CD4-positive, alpha-beta T cell (primary cell): ENCODE measurements around the gene SLC9A6. TPM values are rescaled to one million over a fixed set of nuclear protein-coding genes. Genes with fewer than 3 reads are reported as not detected.

Experiments used
- ATAC-seq: fragments of 200-7000 bp; cut with Tn5 transposase; one replicate; pipeline ENCODE4 v1.10.0; 2022; ENCODE audit warnings: mild to moderate bottlenecking; ENCODE audit not compliant: poor library complexity
- CTCF ChIA-PET: fragments of 350-600 bp; sonication (Branson Sonifier 250); formaldehyde crosslinking; loops from one replicate; lab custom pipeline; 2021; ENCODE audit warnings: antibody characterized with exemption, inconsistent platforms; lab: Charles Lee
- POLR2A ChIA-PET: fragments of 350-600 bp; sonication (Branson Sonifier 250); formaldehyde crosslinking; loops from one replicate; lab custom pipeline; 2021; ENCODE audit warnings: antibody characterized with exemption, inconsistent platforms; lab: Charles Lee
- DNase-seq, 14 experiments: peaks; one replicate each; pipeline ENCODE4 v3.0.0-alpha.2; 2013 to 2020; ENCODE audit warnings: mixed read lengths in 2 of 14
- H3K27ac ChIP-seq, 2 donors: one replicate each; pipeline versions ENCODE4 v1.5.1 to v1.7.0; 2013; ENCODE audit warnings: low read length in 2 of 2, low read depth in 1 of 2, mild to moderate bottlenecking in 1 of 2
- H3K27me3 ChIP-seq, 2 experiments: 1 replicate in 1 of 2; 2 replicates in 1 of 2; pipeline versions ENCODE4 v1.6.1 to v1.7.0; 2013; ENCODE audit warnings: low read length in 2 of 2, control low read depth in 1 of 2, mild to moderate bottlenecking in 1 of 2, moderate library complexity in 1 of 2; ENCODE audit not compliant: insufficient read depth in 2 of 2, control insufficient read depth in 1 of 2
- H3K36me3 ChIP-seq: one replicate; pipeline ENCODE4 v1.6.1; 2013; ENCODE audit warnings: low read length, control low read depth; ENCODE audit not compliant: insufficient read depth
- H3K4me1 ChIP-seq: one replicate; pipeline ENCODE4 v1.6.1; 2013; ENCODE audit warnings: low read length, control low read depth; ENCODE audit not compliant: insufficient read depth
- H3K4me3 ChIP-seq: one replicate; pipeline ENCODE4 v1.5.1; 2013; ENCODE audit warnings: mild to moderate bottlenecking, low read length, moderate library complexity
- H3K9me3 ChIP-seq, 2 experiments: 1 replicate in 1 of 2; 2 replicates in 1 of 2; pipeline versions ENCODE4 v1.6.1 to v1.7.0; 2013; ENCODE audit warnings: low read length in 2 of 2, mild to moderate bottlenecking in 2 of 2, control low read depth in 1 of 2, moderate library complexity in 1 of 2; ENCODE audit not compliant: control insufficient read depth in 1 of 2, insufficient read depth in 1 of 2
- H3K27ac Mint-ChIP-seq: one replicate; pipeline ENCODE4 v1.8.0; 2020; ENCODE audit warnings: mixed read lengths
- H3K27me3 Mint-ChIP-seq: one replicate; pipeline ENCODE4 v1.8.0; 2021; ENCODE audit warnings: mixed read lengths
- H3K36me3 Mint-ChIP-seq: one replicate; pipeline ENCODE4 v1.8.0; 2021; ENCODE audit warnings: low read depth, mixed read lengths
- H3K4me1 Mint-ChIP-seq: one replicate; pipeline ENCODE4 v1.8.0; 2021; ENCODE audit warnings: low read depth, mixed read lengths
- H3K4me3 Mint-ChIP-seq: one replicate; pipeline ENCODE4 v1.8.0; 2020; ENCODE audit warnings: mild to moderate bottlenecking, mixed read lengths
- H3K9me3 Mint-ChIP-seq: one replicate; pipeline ENCODE4 v1.8.0; 2020; ENCODE audit warnings: mixed read lengths
- CTCF ChIP-seq: fragments of 200-600 bp; IDR thresholded peaks from one replicate; pipeline ENCODE4 v1.8.0; 2022; ENCODE audit warnings: antibody characterized with exemption, mild to moderate bottlenecking
- intact Hi-C, 2 experiments: fragments of 100-400 bp; cut with DNase I in 1 of 2; cut with micrococcal nuclease in 1 of 2; formaldehyde crosslinking; loops; one replicate each; pipeline versions ENCODE4 v1.15.1 to v1.9.0; 2023 to 2025; cut with DNase I, micrococcal nuclease
- total RNA-seq, 174 experiments: library from RNA in 2 of 174; stranded (reverse) in 2 of 174; gene quantifications; one replicate each; pipeline ENCODE4 v1.2.3 and lab custom pipeline; 2021 to 2026

SLC9A6 gene
- total RNA-seq, 2 experiments from 2014 or later = 17.8 to 20.0 TPM

DNA sequence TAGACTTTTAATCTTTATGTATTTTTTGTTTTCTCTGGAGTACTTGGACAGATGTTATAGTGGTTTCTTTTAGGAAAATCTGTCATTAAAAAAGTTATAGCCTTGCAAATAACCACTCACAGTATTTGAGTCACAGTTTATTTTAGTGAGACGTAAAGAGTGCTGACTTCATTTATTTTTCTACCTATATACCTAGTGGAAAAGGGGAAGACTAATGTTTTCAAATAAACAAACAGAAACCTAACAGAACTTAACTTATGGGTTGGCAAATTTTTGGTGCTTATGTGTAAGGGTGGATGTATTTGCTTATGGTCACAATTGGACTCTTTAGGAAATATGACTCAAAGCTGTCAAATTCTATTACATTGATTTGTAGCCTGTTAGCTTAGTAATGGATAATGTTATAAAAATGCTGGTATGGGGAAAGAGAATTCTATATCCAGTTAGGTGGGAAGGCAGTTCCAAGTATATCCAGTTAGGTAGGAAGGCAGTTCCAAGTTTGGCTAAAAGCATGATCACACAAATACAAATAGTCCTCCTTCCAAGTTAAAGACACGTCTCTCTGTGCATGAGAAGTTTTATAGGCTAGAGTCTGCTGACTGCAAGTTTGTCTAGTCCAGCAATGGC, 61.9 kb downstream of the SLC9A6 start:
- no peaks in the 10 kb centered on the region for H3K9me3 ChIP-seq
- POLR2A ChIA-PET = no interaction called here
- no peaks in the 10 kb centered on the region for H3K4me1 ChIP-seq
- peaks cover 22% of the 10 kb centered on the region for H3K36me3 Mint-ChIP-seq
- no peak overlapping the region for H3K27ac ChIP-seq
- intact Hi-C loops = no loop called here
- DNase-seq (no peak), ATAC-seq (no peak)
- H3K27ac Mint-ChIP-seq = peak overlapping the region; percentile 24
- H3K4me3 ChIP-seq = no peak overlapping the region
- CTCF ChIA-PET = no interaction called here
- TF ChIP-seq CTCF = no peak
- H3K36me3 ChIP-seq = peaks cover 8% of the 10 kb centered on the region
- no peaks in the 10 kb centered on the region for H3K4me1 Mint-ChIP-seq
- H3K4me3 Mint-ChIP-seq = no peak overlapping the region
- H3K9me3 Mint-ChIP-seq = no peaks in the 10 kb centered on the region
- H3K27me3 Mint-ChIP-seq = no peaks in the 10 kb centered on the region
- H3K27me3 ChIP-seq = no peaks in the 10 kb centered on the region

GRCh38 chrX:136047969-136048368, 62.7 kb downstream of the SLC9A6 start:
- ChIA-PET CTCF (no interaction called here), POLR2A (no interaction called here)
- Histone ChIP-seq H3K27me3 (no peaks in the 10 kb centered on the region), H3K9me3 (no peaks in the 10 kb centered on the region), H3K4me3 (no peak overlapping the region), H3K27ac (no peak overlapping the region), H3K4me1 (no peaks in the 10 kb centered on the region), H3K36me3 (peaks cover 7% of the 10 kb centered on the region)
- Mint-ChIP-seq H3K4me3 (no peak overlapping the region), H3K27ac (no peak overlapping the region), H3K9me3 (no peaks in the 10 kb centered on the region), H3K27me3 (no peaks in the 10 kb centered on the region), H3K36me3 (peaks cover 22% of the 10 kb centered on the region), H3K4me1 (no peaks in the 10 kb centered on the region)
- ATAC-seq (no peak), DNase-seq (no peak)
- intact Hi-C loops = no loop called here
- TF ChIP-seq CTCF = no peak

GRCh38 chrX:136048446-136048845, 63.2 kb downstream of the SLC9A6 start:
- H3K9me3 Mint-ChIP-seq = no peaks in the 10 kb centered on the region
- Histone ChIP-seq H3K27me3 (no peaks in the 10 kb centered on the region), H3K4me1 (no peaks in the 10 kb centered on the region), H3K27ac (no peak overlapping the region), H3K9me3 (no peaks in the 10 kb centered on the region), H3K4me3 (no peak overlapping the region), H3K36me3 (peaks cover 5% of the 10 kb centered on the region)
- H3K4me3 Mint-ChIP-seq = no peak overlapping the region
- ATAC-seq (no peak), DNase-seq (no peak)
- no peaks in the 10 kb centered on the region for H3K4me1 Mint-ChIP-seq
- ChIA-PET CTCF (no interaction called here), POLR2A (no interaction called here)
- peaks cover 22% of the 10 kb centered on the region for H3K36me3 Mint-ChIP-seq
- no peak for TF ChIP-seq CTCF
- H3K27ac Mint-ChIP-seq = no peak overlapping the region
- intact Hi-C loops = no loop called here
- no peaks in the 10 kb centered on the region for H3K27me3 Mint-ChIP-seq
